GM18511 (cell line): ENCODE measurements around the gene PTPN9.
"Not testable (repeated sequence)": the region's sequence is repeated elsewhere in the genome, so short reads cannot be mapped to it uniquely, and the experiment has no call there.

ENCODE experiments used
- ATAC-seq: cut with Tn5 transposase; IDR thresholded peaks from one replicate; pipeline ENCODE4 v1.9.1; 2021; ENCODE audit warnings: mild to moderate bottlenecking, moderate library complexity; ENCODE audit not compliant: unreplicated experiment

The PTPN9 gene

GRCh38 chr15:75532413-75533250 is 46.5 kb downstream of the PTPN9 start:
- no peak for ATAC-seq

- no peak for ATAC-seq
These were observed 48.1 kb downstream of the PTPN9 start for GRCh38 chr15:75531041-75531450.

GRCh38 chr15:75530169-75530568 is 48.9 kb downstream of the PTPN9 start:
- ATAC-seq: no peak

GRCh38 chr15:75525756-75526155 is 53.4 kb downstream of the PTPN9 start:
- not testable (repeated sequence) for ATAC-seq

GRCh38 chr15:75523011-75523410 is 56.1 kb downstream of the PTPN9 start:
- ATAC-seq: no peak

GRCh38 chr15:75517233-75517632 is 61.9 kb downstream of the PTPN9 start:
- ATAC-seq: no peak

GRCh38 chr15:75508840-75509532 is 70.1 kb downstream of the PTPN9 start:
- ATAC-seq: no peak

GRCh38 chr15:75502360-75502759 is 76.8 kb downstream of the PTPN9 start:
- ATAC-seq: no peak

GRCh38 chr15:75493732-75494131 is 85.4 kb downstream of the PTPN9 start:
- ATAC-seq: no peak

GRCh38 chr15:75483961-75484360 is 95.2 kb downstream of the PTPN9 start:
- no peak for ATAC-seq

- ATAC-seq: not testable (repeated sequence)
These were observed 95.6 kb downstream of the PTPN9 start for GRCh38 chr15:75483556-75483955.

GRCh38 chr15:75483106-75483505 is 96.0 kb downstream of the PTPN9 start:
- no peak for ATAC-seq

GRCh38 chr15:75480463-75480862 is 98.7 kb downstream of the PTPN9 start:
- not testable (repeated sequence) for ATAC-seq

GRCh38 chr15:75479670-75480069 is 99.4 kb downstream of the PTPN9 start:
- no peak for ATAC-seq

- not testable (repeated sequence) for ATAC-seq
These were observed 102.0 kb downstream of the PTPN9 start for GRCh38 chr15:75477094-75477493.

- no peak for ATAC-seq
These were observed 110.1 kb downstream of the PTPN9 start for GRCh38 chr15:75468913-75469598.

- ATAC-seq: no peak
These were observed 118.5 kb downstream of the PTPN9 start for GRCh38 chr15:75460646-75461045.

- no peak for ATAC-seq
These were observed 119.5 kb downstream of the PTPN9 start for GRCh38 chr15:75459581-75459980.

GRCh38 chr15:75456710-75457109 is 122.4 kb downstream of the PTPN9 start:
- no peak for ATAC-seq

GRCh38 chr15:75455982-75456531 is 123.1 kb downstream of the PTPN9 start:
- ATAC-seq: no peak

- ATAC-seq: no peak
These were observed 123.6 kb downstream of the PTPN9 start for GRCh38 chr15:75455424-75455981.
